Activated gamma-delta T cell treated with Interleukin-2 at 50 U/mL for 16 hours (primary cell): Measurements from ENCODE around the gene GRIK3.

Experiments
- DNase-seq: peaks from one replicate; pipeline ENCODE4 v3.0.0-alpha.2; 2020

GRIK3 gene

GRCh38 chr1:36846357-36846756 lies 188.0 kb downstream of the GRIK3 start:
- DNase-seq = no peak

- no peak for DNase-seq
Measured at GRCh38 chr1:36845802-36846201, 188.5 kb downstream of the GRIK3 start.

GRCh38 chr1:36844917-36845316 lies 189.4 kb downstream of the GRIK3 start:
- no peak for DNase-seq

- DNase-seq = no peak
Measured at GRCh38 chr1:36843906-36844610, 190.3 kb downstream of the GRIK3 start.

GRCh38 chr1:36843027-36843426 lies 191.3 kb downstream of the GRIK3 start:
- DNase-seq = no peak

- DNase-seq = no peak
Measured at GRCh38 chr1:36842448-36842847, 191.9 kb downstream of the GRIK3 start.

GRCh38 chr1:36839485-36839884 lies 194.8 kb downstream of the GRIK3 start:
- DNase-seq = no peak

GRCh38 chr1:36838888-36839287 lies 195.4 kb downstream of the GRIK3 start:
- DNase-seq = no peak

- no peak for DNase-seq
Measured at GRCh38 chr1:36836916-36837315, 197.4 kb downstream of the GRIK3 start.

- no peak for DNase-seq
Measured at GRCh38 chr1:36836196-36836883, 198.0 kb downstream of the GRIK3 start.

GRCh38 chr1:36835696-36836095 lies 198.6 kb downstream of the GRIK3 start:
- no peak for DNase-seq

GRCh38 chr1:36835017-36835695 lies 199.2 kb downstream of the GRIK3 start:
- no peak for DNase-seq

- DNase-seq = no peak
Measured at GRCh38 chr1:36834586-36834985, 199.7 kb downstream of the GRIK3 start.

- DNase-seq = no peak
Measured at GRCh38 chr1:36831186-36831810, 203.0 kb downstream of the GRIK3 start.

- no peak for DNase-seq
Measured at GRCh38 chr1:36829961-36830360, 204.4 kb downstream of the GRIK3 start.

GRCh38 chr1:36829066-36829465 lies 205.2 kb downstream of the GRIK3 start:
- no peak for DNase-seq

- no peak for DNase-seq
Measured at GRCh38 chr1:36825226-36825625, 209.1 kb downstream of the GRIK3 start.

GRCh38 chr1:36824390-36824861 lies 209.9 kb downstream of the GRIK3 start:
- no peak for DNase-seq

- DNase-seq = no peak
Measured at GRCh38 chr1:36822648-36823047, 211.7 kb downstream of the GRIK3 start.

- DNase-seq = no peak
Measured at GRCh38 chr1:36821386-36821785, 212.9 kb downstream of the GRIK3 start.

GRCh38 chr1:36818771-36819170 lies 215.5 kb downstream of the GRIK3 start:
- DNase-seq = no peak

- DNase-seq = no peak
Measured at GRCh38 chr1:36816348-36816747, 218.0 kb downstream of the GRIK3 start.

- DNase-seq = no peak
Measured at GRCh38 chr1:36814774-36815173, 219.5 kb downstream of the GRIK3 start.
